Dedifferentiated amniotic fluid mesenchymal stem cell (primary cell): ENCODE results near the gene BCDIN3D.

Experiments
- DNase-seq: peaks from one replicate; pipeline ENCODE4 v3.0.0-alpha.2; 2016; ENCODE audit errors: extremely low spot score

BCDIN3D gene

DNA sequence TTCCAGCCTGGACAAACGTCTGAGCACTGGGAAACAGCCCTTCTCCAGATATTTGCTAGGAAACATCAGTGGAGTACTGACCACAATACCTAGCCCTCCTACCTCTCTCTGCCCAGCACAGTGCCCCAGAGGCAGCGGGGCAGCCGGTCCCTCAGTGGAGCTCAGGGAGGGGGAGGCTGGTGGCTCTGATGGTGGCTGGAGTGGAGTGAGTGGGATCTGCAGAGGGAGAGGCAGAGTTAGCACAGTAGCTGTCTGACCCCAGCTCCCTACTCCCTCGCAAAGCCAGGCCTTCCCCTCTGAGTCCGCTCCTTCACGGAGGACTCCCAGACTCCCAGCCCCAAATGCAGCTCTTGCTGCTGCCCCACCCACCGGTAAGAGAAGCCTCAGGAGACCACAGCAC lies 44.7 kb downstream of the BCDIN3D start:
- DNase-seq: no peak

DNA sequence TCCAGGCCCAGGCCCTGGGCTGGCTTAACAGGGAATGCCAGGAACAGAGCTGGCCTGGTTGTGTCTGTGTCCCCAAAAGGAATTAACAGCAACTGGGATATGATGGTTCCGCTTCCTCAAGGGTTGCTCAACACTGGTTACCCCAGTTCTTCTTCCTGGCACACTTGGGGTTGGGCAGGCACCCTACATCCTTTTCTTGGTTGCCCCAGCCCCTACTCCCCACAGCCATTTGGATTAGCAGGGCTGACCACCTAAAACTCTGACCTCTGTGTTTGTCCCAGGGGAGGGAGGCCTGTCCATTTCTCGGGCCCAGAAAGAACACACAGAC lies 45.5 kb downstream of the BCDIN3D start:
- no peak for DNase-seq

DNA sequence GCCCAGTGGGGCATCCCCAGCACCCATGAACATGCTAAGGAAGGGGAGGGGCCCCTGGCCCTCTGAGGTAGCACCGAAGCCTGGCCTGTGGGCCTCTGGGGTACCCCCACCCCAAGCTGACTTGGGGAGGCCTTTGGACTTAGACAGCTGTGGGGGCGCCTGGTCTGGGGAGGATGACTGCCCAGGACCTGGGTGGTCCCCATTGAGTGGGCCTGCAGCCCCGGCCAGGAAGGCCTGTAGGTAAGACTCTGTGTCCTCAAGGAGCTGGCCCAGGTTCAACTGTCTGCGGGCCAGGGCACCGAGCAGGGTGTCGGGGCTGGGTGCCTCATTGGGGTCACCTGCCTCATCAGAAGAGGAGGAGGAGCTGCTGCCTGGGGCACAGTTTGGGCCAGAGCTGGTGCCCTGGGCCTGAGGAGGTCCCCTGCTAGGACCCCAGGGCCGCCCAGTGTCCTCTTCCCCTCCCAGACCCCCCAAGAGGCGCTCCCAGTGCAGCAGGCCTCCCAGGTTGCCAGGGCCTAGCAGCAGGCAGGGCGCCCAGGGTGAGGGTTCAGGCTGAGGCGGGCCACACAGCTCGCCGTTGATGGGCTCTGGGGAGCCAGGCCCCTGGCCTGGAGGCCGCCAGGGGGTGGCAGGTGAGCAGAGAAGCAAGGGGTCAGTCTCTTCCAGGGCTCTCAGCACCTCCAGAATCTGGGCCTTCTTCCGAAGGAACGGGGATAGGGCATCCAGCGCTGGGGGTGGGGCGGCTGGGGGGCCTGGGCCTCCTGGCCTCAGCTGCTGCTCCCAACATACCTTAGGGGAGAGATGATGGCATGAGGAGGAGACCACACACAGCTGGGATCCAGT lies 46.1 kb downstream of the BCDIN3D start:
- no peak for DNase-seq

- no peak for DNase-seq
Measured at GRCh38 chr12:49796155-49796554, 46.8 kb downstream of the BCDIN3D start.

DNA sequence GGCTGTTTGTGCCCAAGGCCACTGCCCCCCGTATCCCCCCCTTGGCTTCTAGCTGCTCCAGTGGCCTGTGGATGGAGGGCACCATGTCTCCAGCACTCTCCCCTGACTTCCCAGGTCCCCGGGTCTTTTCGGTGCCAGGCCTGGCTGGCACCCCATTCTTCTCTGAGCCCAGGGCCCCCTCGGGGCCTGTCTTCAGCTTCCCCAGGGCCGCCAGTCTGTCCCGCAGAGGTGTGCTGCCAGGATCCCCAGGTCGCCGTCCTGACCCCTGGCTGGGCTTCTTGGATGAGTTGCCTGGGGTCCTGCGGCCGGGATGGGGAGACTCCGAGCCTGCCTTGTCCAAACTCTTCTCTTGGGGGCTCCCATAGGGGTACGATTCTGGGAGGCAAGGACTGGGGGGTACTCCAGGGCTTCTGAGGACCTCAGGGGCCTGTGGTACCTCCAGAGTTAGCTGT lies 47.2 kb downstream of the BCDIN3D start:
- DNase-seq: no peak

DNA sequence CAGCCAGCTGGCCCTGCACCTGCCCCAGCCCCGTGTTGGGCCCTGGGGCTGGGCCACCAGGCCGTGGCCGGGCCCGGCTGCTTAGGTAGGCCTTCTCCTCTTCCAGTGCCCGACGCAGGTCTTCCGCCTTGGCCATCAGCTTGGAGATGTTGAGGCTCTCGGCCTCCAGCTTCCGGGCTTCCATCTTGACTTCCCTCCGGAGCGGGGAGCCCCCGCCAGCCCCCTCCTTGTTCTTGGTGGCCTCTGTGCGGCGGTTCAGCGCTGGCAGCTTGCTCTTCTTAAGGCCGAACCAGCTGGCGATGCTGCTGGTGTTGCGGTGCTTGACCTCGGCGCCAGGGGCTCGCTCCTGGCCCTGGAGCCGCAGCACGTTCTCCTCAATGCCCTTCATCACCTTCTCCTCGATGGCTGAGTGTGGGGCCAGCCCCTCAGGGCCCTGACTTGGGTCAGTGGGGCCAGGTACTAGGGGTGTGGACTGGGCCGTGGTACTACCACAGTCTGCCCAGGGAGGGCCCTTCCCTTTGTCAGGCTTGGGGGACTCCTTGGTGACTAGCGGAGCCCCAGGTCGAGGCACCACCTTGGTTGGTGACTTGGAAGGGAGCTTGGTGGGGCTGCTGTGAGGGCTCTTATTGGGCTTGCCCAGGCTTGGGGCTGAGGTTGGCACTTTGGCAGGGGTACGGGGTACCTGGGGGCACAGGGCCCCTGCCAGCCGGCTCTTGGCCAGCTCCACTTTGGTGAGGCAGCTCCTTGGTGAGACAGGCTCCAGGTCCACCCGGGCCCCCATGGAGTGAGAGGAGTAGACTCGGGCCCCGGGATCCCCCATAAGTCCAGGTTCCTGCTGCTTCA lies 47.9 kb downstream of the BCDIN3D start:
- no peak for DNase-seq

DNA sequence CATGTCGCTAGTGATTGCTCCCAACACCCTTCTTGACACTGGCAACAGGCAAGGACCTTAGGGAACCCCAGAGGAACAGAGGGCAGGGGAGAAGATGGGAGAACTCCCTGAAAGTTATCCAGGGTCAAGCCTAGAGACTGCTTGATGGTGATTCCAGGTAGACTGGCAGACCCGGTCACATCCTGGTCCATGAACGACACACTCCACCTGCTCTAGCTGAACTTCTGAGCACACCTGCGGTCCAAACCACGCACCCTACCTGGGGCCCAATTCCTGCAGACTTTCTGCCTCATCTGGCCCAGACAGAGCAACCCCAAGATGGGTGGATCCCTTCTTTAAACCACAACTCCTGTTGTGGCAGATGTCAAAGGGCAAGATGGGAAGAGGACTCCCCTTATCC lies 48.9 kb downstream of the BCDIN3D start:
- DNase-seq: no peak

GRCh38 chr12:49793620-49794019 lies 49.3 kb downstream of the BCDIN3D start:
- no peak for DNase-seq

DNA sequence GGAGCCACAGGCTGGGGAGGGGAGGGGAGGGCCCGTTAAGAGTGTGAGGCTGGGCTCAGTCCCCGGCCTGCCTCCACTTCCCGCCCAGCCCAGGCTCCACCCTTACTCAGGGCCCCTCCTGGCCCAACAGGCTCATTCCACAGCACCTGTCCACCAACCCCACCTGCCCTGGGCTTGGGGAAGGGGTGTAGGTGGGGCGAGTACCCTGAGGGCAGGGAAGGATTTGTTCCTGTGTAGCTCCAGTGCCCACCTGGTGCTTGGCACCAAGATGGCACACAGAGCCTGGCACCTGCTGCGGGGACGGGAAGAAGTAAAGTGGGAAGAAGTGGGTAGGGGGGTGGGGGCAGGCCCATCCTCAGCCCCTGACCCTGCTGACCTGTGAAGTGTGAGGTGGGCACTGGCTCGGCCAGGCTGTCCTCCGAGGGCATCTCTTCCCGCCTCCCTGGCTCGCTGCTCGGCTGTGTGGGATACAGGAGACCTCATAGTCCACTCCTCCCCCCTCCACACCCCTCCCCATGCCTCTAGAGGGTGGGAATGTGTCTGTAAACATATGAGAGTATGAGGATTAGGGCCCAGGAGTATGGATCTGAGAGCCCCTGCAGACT lies 49.8 kb downstream of the BCDIN3D start:
- no peak for DNase-seq

GRCh38 chr12:49792181-49792970 lies 50.5 kb downstream of the BCDIN3D start:
- no peak for DNase-seq

GRCh38 chr12:49791700-49792099 lies 51.2 kb downstream of the BCDIN3D start:
- DNase-seq: no peak

- DNase-seq: no peak
Measured at GRCh38 chr12:49790741-49791555, 52.0 kb downstream of the BCDIN3D start.

GRCh38 chr12:49789992-49790391 lies 52.9 kb downstream of the BCDIN3D start:
- no peak for DNase-seq

GRCh38 chr12:49787672-49788071 lies 55.2 kb downstream of the BCDIN3D start:
- no peak for DNase-seq
